ENCODE data around the gene SRPK1.
A peak's percentile ranks its signal among the peaks of the same experiment; 100 is the strongest.
"Not testable (repeated sequence)": the region's sequence is repeated elsewhere in the genome, so short reads cannot be mapped to it uniquely, and the experiment has no call there.

Gene SRPK1

DNA sequence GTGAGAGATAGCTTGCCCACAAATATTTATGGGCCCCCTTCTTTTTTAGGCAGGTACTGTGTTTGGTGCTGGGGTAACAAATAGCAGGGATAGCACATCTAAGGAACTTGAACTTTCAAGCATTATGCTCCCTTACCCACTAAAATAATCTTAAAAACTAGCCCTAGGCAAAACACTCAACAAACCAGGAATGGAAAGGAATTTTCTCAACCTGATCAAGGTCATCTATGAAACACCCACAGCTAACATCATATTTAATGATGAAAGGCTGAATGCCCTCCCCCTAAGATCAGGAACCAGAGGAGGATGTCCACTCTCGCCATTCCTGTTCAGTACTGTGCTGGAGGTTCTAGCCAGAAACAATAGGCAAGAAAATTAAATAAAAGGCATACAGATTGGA is 8.7 kb upstream of the SRPK1 start:
- no peak for DNase-seq

DNA sequence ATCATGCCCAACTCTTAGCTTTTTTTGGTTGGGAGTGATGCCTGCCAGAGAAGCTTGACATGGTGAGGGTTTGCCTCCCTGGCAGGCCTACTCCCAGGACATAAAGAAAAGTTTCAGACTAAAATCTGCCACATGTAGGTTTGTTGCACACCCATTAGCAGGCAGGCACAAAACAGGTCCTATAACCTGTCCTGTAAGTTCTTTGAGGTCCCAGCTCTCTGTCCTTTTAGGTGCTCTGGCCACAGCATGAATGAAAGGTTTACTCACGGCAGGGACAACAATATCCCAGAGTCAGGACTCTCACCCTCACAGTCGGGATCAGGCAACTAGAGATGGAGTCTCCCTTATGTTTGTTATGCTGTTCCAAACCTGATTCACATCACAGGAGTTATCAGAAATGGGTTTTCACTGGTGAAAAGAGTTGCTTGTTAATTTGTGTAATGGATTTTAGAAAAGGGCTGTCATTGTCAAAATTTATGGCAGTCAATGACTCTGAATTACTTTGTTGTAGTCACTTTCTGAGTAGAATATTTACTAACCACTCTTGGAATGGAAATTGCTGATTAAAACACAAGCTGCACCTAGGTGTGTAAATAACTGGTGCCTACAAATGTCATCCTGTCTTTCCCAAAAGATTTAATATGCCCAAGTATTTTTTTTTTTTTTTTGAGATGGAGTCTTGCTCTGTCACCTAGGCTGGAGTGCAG is 5.8 kb upstream of the SRPK1 start:
- DNase-seq = no peak

DNA sequence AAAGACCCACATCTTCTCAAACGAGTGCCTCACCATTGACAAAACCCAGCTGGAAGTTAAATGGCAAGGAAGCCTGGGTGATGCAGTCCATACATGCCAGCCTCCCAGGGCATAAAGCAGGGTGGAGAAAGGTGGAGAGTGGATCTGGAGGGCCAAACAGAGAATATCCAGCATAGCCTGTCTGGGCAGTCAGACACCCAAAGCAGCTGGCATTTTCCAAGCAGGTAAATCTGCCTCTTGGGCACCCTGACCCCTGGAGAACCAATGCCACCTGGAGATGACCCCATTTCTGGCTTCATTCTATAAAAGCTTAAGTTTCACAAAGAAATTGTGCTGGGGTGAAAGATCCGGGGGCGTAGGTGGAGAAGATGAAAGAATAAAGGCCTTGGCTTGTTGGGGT is 5.1 kb upstream of the SRPK1 start:
- no peak for DNase-seq

DNA sequence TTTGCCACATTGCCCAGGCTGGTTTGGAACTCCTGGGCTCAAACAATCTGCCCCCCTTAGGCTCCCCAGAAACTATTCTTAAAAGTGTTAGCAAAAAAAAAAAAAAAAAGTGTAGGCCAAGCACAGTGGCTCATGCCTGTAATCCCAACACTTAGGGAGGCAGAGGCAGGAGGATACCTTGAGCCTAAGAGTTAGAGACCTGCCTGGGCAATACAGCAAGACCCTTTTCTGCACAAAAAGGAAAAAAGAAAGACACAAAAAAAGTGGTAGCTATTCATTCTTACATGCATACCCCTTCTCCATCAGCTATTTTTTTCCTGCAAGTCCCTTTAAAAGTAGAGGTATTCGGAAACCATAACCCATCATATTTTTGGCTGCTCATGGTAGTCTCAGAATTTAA is 3.2 kb upstream of the SRPK1 start:
- DNase-seq = no peak

DNA sequence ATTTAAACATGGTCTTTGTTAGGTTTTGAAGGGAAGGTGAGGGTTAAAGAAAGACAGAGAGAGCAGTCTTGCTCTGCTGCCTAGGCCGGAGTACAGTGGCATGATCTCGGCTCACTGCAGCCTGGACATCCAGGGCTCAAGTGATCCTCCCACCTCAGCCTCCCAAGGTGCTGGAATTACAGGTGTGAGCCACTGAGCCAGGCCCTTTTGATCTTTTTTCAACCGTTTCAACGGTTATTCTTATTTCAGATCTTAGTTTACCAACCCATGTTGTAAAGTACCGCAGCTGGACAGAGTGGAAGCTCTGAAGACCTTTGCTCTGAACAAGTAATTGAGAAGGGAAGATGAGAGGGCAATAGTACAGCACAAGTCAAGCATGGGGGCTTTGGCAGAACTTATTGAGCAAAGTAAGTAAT is 1.2 kb upstream of the SRPK1 start:
- no peak for DNase-seq

DNA sequence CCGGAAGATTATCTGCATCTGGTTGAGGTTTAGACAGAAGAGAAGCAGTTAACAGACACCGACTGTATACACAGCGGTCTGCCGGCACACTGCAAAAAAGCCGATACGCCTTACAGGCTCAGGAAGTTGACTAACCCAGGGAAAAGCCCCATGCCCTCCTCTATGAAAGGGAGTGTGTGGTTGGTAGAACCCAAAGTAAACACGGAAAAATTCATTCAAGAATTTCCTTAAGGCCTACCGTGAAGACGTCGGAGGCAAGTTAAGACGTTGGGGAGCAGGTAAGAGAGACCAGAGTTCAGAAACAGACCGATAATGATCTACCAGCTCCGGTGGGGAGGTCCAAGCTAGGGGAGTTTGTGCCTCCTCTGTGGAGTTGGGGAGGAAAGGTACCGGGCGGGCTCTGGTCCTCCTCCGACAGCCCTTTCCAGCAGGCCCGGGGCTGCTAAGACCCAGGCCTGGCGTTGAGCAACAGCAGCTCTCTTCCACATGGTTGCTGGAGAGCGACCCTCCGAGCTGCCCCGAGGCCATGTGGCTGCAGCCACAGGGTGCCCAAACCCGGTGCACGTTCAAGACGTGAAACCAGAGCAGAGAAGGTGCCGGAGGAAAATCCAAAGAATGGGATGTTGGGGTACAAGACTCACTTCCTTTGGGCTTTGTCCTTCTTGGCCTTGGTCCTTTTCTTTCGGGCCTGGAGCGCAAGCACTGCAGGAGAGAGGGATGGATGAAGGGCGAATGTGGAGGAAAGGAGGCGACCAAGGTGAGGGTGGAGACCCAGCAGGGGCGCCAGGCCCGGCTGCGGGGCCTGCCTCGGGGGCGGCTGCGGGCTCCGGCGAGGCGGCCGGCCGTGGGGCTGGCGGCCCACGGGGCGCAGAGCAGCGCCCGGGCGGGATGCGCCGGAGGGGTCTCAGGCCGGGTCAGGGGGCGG is 809 bp downstream of the SRPK1 start:
- DNase-seq = peak; percentile 42

DNA sequence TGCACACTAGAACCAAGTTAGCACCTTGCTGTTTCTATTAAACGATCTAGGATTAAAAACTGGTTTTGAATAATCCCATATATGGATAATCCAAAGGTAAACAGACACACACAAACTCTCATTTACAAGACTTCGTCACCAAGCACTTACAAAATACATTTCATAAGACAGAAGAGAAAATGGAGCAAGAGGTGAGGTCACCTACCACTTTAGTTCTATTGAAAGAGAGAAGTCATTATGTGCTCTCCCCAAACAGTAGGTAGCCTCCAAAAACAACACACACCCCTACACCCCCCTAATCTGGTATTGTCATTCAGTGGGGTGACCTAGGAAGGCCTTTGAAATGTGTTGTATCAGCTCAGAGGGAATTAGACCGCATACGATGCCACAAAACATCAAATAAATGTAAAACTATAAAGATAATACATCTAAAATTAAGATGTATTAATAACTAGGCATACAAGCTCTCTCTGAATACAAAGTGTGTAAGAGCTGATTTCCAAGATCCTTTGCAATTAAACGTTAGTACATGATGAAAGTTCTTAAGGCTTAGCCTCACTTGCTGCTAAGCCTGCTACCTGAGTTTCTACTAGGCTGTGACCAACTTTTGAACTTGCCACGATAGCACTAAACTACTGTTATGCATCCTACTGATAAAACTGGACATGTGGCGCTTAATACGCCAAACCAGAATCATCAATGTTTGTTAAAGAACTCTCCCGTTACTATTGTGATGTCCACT is 1.6 kb downstream of the SRPK1 start:
- DNase-seq = no peak

DNA sequence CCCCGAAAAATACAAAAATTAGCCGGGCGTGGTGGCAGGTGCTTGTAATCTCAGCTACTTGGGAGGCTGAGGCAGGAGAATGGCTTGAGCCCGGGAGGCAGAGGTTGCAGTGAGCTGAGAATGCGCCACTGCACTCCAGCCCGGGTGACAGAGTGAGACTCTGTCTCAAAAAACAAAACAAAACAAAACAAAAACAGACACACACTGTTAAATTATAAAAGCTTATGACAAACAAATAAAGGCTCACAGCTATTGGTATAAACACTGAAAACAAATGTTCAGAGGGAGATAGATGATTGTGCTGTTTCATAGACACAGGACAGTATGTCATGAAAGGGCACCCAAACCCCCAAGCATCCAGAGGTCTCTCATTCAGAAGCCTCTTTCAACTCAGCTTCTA is 4.0 kb downstream of the SRPK1 start:
- not testable (repeated sequence) for DNase-seq

DNA sequence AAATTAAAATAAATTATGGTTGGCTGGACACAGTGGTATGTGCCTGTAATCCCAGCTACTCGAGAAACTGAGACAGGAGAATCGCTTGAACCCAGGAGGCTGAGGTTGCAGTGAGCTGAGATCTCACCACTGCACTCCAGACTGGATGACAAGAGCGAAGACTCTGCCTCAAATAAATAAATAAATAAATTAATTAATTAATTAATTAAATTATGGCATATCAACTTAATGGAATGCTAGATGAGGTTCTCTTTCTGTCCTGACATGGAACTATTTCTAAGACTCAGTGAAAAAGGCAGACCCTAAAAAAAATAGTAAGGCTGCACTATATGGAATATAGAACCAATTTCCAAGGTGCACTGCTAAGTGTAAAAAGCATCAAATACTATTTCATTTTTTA is 4.8 kb downstream of the SRPK1 start:
- DNase-seq = no peak

DNA sequence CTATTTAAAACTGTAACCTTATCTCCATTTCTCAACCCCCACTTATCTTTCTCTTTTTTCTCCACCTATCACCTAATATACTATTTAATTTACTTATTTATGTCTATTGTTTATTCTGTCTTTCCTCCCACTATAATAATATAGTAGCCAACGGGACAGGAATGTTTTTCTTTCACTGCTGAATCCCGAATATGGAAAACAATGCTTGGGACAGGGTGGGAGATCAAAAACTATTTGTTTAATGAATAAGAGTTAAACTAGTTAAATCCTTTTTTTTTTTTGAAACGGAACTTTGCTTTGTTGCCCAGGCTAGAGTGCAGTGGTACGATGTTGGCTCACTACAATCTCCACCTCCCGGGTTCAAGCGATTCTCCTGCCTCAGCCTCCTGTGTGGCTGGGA is 6.4 kb downstream of the SRPK1 start:
- no peak for DNase-seq

DNA sequence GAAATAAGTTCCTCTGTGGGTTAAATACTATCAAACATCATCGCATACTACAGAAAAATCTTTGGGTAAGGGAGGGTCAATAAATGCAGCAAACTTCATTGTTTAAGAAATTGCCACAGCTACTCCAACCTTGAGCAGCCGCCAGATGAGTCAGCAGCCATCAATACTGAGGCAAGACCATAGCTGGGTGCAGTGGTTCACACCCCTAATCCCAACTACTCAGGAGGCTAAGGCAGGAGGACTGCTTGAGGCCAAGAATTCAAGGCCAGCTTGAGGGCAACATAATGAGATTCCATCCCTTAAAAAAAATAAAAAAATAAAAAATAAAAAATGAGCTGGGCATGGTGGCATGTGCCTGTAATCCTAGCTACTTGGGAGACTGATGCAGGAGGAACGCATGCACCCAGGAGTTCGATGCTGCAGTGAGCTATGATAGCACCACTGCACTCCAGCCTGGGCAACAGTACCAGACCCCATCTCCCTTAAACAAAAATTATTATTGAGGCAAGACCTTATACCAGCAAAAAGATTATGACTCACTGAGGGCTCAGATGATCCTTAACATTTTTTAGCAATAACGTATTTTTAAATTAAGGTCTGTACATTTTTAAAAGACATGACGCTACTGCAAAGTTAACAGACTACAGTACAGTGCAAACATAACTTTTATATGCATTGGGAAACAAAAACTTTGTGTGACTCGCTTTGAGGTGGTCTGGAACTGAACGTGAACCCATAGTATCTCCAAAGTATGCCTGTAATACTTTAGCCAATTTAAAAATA is 8.8 kb downstream of the SRPK1 start:
- no peak for DNase-seq

DNA sequence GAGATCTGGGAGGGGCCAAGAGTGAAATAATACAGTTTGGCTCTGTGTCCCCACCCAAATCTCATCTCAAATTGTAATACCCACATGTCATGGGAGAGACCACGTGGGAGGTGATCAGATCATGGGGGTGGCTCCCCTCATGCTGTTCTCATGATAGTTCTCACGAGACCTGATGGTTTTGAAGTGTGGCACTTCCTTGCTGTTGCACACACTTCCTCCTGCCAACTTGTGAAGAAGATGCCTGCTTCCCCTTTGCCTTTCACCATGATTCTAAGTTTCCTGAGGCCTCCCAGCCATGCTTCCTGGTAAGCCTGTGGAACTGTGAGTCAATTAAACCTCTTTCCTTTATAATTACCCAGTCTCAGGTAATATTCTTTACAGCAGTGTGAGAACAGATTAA is 11.3 kb downstream of the SRPK1 start:
- not testable (repeated sequence) for DNase-seq

DNA sequence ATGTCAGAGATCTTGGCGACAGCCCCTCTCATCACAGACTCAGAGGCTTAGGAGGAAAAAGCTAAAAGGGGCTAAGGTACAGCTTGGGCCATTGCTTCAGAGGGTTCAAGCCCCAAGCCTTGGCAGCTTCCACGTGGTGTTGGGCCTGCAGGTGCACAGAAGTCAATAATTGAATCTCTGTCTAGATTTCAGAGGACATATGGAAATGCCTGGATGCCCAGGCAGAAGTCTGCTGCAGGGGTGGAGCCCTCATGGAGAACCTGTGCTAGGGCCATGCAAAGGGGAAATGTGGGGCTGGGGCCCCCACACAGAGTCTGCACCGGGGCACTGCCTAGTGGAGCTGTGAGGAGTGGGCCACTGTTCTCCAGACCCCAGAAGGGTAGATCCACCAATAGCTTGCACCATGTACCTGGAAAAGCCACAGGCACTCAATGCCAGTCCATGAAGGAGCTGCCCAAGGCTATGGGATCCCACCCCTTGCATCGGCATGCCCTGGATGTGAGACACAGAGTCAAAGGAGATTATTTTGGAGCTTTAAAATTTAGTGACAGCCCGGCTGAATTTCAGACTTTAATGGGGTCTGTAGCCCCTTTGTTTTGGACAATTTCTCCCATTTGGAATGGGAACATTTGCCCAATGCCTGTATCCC is 12.0 kb downstream of the SRPK1 start:
- DNase-seq = not testable (repeated sequence)

DNA sequence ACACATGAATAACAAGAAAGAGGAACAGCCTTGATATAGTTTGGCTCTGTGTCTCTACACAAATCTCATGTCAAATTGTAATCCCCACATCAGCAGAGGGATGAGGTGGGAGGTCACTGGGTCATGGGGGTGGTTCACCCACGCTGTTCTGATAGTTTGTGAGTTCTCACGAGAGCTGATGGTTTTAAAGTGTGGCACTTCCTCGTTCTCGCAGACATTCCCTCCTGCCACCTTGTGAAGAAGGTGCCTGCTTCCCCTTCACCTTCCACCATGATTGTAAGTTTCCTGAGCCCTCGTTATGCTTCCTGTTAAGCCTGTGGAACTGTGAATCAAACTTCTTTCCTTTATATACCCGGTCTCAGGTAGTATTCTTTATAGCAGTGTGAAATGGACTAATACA is 13.1 kb downstream of the SRPK1 start:
- no peak for DNase-seq

DNA sequence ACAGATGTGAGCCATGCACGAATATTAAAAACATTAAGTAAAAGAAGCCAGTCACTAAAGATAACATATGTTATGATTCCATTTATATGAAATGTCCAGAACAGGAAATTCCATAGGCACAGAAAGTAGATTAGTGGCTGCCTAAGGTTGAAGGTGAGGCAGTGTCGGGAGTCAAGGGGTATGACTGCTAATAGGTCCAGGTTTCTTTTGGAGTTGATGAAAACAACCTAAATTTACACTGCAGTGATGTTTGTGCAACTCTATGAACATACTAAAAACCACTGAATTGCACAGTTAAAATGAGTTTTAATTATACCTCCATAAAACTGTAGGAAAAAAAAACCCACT is 14.4 kb downstream of the SRPK1 start:
- no peak for DNase-seq

DNA sequence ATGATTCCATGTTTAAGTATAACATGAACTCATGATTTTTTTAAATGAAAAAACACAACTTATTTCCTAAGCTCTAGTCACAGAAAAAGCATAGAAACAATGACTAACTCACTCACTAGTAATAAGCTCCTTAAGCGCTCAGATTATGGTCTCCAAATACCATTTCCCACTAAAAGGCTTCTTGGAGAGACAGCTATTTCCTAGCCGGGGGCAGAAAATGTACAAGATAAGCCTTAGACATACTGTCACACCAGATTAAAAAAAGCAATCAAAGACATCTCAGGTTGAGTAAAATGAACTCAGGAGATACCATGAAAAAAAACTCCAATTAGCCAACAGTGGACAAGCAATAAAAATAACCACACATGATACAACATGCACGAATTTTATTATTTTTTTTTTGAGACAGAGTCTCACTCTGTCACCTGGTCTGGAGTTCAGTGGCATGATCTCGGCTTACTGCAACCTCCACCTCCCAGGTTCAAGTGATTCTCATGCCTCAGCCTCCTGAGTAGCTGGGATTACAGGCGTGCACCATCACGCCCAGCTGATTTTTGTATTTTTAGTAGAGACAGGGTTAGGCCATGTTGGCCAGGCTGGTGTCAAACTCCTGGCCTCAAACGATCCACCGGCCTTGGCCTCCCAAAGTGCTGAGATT is 14.9 kb downstream of the SRPK1 start:
- DNase-seq = no peak

DNA sequence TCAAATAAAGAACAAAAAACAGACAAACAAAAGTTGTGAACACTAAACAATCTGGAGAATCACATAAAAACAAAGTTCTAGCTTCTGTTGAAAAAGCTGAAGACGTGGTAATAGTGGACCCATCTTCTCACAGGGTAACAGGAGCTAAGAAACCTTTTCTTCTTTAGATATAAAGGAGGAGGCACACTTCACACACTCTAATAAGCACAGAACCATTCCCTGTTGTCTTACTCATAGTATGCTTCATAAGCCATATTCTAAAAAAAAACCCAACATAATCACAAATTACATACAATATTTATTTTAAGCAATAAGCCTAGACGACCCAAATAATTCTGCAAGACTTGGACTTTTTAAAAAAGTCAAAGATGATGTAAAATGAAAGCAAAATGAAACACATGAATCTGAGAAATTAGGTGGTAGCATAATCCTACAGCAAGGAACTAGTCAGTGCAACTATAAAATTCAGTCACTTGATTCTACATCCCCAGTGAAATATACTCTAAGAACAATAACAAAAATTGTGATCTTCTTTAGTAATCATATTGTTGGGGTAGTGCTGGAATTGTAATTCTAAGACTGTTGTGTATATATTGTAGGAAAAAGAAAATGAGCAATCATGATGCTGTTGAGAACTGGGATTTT is 15.6 kb downstream of the SRPK1 start:
- no peak for DNase-seq

DNA sequence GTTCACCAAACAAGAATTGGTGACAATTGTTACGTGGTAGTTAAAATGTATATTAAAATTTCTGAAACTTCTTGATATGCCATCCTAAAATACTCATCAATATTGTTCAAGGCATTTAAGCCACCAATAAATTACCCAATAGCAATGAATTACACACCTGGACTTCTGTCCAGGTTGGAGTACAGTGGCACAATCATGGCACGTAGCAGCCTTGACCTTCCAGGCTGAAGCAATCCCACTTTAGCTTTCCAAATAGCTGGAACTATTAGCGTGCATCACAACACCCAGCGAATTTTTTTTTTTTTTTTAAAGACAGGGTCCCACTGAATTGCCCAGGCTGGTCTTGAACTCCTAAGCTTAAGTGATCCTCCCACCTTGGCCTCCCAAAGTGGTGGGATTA is 17.2 kb downstream of the SRPK1 start:
- DNase-seq = no peak

DNA sequence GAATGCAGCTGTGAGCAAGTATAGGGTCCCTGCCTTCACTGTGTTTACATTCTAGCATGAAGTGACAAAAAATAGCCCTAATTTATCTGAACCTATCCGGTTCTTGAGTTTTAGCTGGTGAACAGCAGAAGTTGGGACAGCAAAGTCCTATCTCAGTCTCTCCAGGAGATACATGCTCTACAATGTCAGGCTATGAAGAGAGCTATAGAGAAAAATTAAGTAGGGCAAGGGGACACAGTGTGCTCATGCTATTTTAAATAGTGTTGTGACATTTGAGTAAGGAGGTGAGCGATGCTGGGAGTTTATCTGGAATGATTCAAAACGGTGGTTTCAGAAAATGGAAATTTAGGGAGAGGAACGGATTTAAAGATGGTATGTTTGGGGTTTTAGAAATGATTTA is 20.4 kb downstream of the SRPK1 start:
- DNase-seq = no peak

DNA sequence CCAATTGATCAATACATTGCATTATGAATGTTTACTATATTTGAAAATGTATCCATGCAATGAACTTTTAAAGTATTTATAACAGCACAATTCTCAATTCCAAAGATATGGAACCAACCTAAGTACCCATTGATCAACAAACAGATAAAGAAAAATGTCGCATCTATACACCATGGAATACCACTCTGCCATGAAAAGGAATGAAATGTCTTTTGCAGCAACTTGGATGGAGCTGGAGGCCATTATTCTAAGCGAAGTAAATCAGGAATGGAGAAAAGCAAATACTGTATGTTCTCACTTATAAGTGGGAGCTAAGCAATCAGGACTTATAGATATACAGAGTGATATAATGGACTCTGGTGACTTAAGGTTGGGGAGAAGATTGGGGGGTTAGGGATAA is 22.9 kb downstream of the SRPK1 start:
- no peak for DNase-seq

DNA sequence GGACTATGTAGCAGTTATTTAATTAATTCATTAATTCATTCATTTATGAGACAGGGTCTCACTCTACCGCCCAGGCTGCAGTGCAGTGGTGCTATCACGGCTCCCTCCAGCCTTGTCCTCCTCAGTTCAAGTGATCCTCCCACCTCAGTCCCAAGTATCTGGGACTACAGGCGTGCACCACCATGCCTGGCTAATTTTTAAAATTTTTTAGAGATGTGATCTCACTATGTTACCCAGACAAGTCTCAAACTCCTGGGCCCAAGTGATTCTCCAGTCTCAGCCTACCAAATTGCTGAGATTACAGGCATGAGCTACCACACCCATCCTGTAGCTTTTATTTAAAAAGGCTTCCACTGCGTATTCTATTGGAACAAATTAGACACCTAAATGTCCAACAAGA is 23.4 kb downstream of the SRPK1 start:
- no peak for DNase-seq

Data from effector CD4-positive, alpha-beta T cell (primary cell).